Mononuclear cell (primary cell): ENCODE results near the gene IFITM5. TPM values are rescaled to one million over a fixed set of nuclear protein-coding genes. Genes with fewer than 3 reads are reported as not detected.
"Not testable (repeated sequence)": the region's sequence is repeated elsewhere in the genome, so short reads cannot be mapped to it uniquely, and the experiment has no call there.

ENCODE experiments used
- H3K27me3 ChIP-seq: 2 replicates; pipeline ENCODE4 v1.6.0; 2011; ENCODE audit warnings: low read length, control low read depth; ENCODE audit not compliant: insufficient read depth
- H3K4me1 ChIP-seq: 2 replicates; pipeline ENCODE4 v1.5.1; 2011; ENCODE audit warnings: mild to moderate bottlenecking, low read length, control low read depth; ENCODE audit not compliant: insufficient read depth
- H3K4me3 ChIP-seq: 2 replicates; pipeline ENCODE4 v1.5.1; 2011; ENCODE audit warnings: mild to moderate bottlenecking, low read length, moderate library complexity
- H3K9me3 ChIP-seq: 2 replicates; pipeline ENCODE4 v1.5.1; 2011; ENCODE audit warnings: low read depth, mild to moderate bottlenecking, control low read depth, low read length
- total RNA-seq: library from RNA; depleted of rRNA; stranded (reverse); fragments of >200 nt; gene quantifications from one replicate; pipeline ENCODE4 v1.2.3, GENCODE V29; 2012

IFITM5 gene
- total RNA-seq, 1 donor = not detected

DNA sequence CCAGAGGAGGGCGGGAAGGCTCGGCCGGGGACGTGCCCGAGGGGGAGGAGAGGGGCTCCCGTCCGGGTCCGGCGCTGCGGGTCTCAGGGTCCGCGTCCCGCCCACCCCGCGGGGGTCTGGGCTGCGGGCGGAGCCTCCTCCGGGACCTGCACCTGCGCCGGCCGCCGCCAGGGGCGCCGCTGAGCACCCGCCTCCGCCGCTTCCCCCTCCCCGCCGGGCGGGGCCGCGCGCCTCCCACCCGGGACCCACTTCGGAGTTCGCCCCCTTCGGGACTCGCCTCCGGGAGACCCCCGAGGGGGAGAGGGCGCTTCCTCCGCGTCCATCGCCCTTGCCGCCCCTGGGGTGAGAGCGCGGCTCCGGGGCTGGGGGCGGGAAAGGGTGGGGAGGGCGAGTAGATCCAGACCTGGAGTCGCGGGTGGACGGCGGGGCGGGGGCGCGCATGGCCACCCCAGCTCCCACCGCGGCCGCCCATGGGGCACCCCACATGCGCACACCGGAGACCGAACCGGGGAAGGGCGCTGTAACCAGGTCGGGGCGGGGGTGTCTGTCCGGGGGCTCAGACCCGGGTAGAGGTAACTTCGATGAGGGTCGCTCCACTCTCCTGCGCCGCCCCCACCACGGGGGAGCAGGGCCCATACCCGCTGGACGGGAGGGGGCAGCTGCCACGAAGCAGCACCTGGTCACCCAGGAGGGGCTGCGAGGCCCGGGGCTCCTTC is 19.2 kb upstream of the IFITM5 start:
- H3K27me3 ChIP-seq, H3K9me3 ChIP-seq: not testable (repeated sequence)
- Histone ChIP-seq H3K4me3 (peak overlapping the region; percentile 41), H3K4me1 (peaks cover 40% of the 10 kb centered on the region)

DNA sequence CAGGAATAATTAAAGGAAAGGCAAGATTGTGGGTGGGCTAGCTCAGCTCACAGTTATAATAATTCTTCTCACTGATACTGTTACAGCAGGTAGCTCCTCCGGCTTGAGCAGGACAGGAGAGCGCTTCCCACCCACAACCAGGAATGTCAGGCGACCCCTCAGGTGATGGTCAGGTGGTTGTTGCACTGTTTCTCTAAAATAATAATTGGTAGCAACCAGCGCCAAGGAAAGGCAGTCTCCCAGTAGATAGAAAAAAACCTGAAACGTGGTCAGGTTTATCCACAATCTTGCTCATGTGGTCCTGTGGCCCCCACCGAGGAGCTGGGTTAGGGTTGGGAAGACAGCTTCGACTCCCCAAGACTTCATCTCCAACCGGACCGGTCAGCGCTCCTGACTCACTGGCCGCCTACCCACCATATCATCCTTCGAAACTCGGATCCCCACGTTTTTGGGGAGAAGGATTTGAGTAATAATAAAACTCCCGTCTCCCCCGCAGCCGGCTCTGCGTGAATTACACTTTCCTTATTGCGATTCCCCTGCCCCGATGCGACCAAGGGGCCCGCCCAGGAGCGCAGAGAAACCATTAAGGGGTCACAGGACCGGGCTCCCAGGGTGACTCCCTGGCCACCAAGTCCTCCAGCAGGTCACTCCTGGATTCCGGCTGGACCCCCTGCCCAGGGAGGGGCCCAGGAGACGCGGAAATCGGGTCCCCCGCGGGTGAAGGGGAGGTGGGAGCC is 18.5 kb upstream of the IFITM5 start:
- Histone ChIP-seq H3K4me1 (peaks cover 47% of the 10 kb centered on the region), H3K4me3 (peak overlapping the region; percentile 18)
- not testable (repeated sequence) for H3K9me3 ChIP-seq, H3K27me3 ChIP-seq

DNA sequence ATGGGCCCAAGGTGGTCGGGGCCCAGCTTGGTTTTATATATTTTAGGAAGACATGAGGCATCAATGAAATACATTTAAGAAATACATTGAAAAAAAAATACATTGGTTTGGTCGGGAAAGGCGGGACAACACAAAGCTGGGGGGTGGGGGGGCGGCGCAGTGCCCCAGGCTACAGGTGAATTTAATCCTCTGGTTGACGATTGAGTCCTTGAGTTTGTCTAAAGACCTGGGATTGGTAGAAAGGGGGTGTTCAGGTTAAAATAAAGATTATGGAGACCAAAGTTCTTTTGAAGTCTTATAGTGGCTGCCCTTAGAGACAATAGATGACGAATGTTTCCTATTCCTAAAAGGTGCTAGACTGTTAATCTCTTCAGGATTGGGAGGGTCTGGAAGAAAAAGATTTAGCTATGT is 17.6 kb upstream of the IFITM5 start:
- Histone ChIP-seq H3K27me3 (no peaks in the 10 kb centered on the region), H3K4me1 (peaks cover 57% of the 10 kb centered on the region), H3K9me3 (no peaks in the 10 kb centered on the region), H3K4me3 (peak overlapping the region; percentile 80)

DNA sequence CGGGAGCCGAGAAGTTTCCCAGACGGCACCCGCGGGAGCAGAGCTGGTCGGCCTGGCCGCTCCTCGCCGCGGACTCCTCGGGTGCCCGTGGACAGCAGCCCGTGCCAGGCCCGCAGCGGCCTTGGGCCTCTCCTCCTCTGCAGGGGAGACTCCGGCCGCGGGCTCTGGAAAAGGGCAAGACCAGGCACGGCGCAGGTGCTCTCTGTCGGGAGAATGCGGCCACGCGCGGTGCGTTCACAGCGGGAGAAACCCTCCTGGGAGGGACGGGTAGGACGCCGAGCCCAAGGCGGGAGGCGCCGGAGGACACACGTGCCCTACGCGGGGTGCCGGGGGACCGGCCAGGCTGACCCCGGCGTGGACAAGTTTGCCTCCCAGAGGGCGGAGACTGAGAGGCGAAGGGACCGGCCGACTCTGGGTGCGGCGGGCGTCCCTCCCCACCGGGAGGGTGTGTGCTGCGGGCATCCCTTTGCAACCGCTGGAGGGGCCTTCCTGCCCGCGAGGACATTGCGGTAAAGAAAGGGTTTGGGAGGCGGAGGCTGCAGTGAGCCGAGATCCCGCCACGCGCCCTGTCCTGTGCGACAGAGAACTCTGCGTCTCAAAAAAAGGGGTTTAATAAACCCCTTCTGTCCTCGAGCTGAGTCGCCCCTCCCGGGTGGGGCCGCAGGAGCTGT is 16.8 kb upstream of the IFITM5 start:
- no peaks in the 10 kb centered on the region for H3K27me3 ChIP-seq
- no peaks in the 10 kb centered on the region for H3K9me3 ChIP-seq
- H3K4me3 ChIP-seq = peak overlapping the region; percentile 80
- peaks cover 61% of the 10 kb centered on the region for H3K4me1 ChIP-seq

DNA sequence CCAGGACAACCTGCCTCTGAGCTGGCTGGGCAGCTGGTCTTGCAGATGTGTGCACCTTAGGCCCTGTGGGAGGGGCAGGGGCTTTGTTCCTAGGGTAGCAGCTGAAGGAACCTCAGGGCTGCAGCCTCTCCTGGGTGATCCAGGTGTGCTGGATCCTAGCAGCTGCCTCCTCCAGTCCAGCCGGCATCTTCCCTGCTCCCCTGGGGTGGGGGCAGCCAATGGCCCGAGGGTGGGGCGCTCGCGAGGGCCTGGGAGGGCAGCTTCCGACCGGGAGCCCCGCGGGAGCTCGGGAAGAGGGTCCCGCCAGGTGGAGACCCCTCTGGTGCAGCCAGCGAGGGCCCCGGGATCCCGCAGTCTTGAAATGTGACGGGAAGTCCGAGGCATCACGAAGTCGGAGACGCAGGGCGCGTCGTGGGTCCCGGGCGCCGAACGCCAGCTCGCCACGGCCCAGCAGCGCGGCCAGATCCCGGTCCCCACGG is 16.2 kb upstream of the IFITM5 start:
- no peaks in the 10 kb centered on the region for H3K27me3 ChIP-seq
- no peaks in the 10 kb centered on the region for H3K9me3 ChIP-seq
- peaks cover 55% of the 10 kb centered on the region for H3K4me1 ChIP-seq
- H3K4me3 ChIP-seq = peak overlapping the region; percentile 80

DNA sequence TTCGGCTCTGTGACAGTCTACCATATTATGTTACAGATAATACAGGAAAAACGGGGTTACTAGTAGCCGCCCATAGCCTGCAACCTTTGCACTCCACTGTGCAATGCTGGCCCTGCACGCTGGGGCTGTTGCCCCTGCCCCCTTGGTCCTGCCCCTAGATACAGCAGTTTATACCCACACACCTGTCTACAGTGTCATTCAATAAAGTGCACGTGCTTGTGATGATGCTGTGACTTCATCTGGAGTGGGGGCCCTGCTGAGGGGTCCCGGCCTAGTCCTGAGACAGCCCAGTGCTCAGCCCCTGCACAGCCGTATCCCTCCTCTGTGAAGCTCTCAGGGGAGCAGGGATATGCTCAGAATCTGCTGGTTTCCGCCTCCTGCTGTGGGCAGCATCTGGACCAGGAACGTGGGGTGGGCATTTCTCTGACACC is 15.7 kb upstream of the IFITM5 start:
- no peaks in the 10 kb centered on the region for H3K27me3 ChIP-seq
- H3K9me3 ChIP-seq = no peaks in the 10 kb centered on the region
- H3K4me1 ChIP-seq = peaks cover 55% of the 10 kb centered on the region
- H3K4me3 ChIP-seq = peak overlapping the region; percentile 80

DNA sequence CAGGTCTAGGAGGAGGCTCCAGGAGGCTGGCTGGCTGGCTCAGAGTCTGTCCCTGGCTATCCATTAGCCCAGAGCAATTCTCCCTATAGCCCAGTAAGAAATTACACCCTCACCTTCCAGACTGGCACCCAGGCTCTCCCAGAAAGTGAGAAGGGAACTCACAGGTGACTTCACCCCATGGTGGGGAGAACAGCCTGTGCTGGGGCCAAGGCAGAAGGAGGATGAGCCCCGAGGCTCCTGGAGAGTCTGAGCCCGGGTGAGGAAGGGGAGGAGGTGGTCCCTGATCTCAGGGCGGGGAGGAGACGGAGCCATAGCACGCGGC is 15.2 kb upstream of the IFITM5 start:
- H3K9me3 ChIP-seq, H3K27me3 ChIP-seq: not testable (repeated sequence)
- peaks cover 61% of the 10 kb centered on the region for H3K4me1 ChIP-seq
- peak overlapping the region; percentile 80 for H3K4me3 ChIP-seq

GRCh38 chr11:313787-314553 is 14.6 kb upstream of the IFITM5 start, which contains the start of gene IFITM1:
Gene IFITM1 (plus strand): TSS chr11:314040. CDS start chr11:314171, 131 bp downstream.
- H3K4me3 ChIP-seq = peak within 1 kb of the TSS; percentile 80
- H3K27me3 ChIP-seq = no peaks in the 10 kb centered on the region
- H3K9me3 ChIP-seq = no peaks in the 10 kb centered on the region
- H3K4me1 ChIP-seq = peaks cover 66% of the 10 kb centered on the region

DNA sequence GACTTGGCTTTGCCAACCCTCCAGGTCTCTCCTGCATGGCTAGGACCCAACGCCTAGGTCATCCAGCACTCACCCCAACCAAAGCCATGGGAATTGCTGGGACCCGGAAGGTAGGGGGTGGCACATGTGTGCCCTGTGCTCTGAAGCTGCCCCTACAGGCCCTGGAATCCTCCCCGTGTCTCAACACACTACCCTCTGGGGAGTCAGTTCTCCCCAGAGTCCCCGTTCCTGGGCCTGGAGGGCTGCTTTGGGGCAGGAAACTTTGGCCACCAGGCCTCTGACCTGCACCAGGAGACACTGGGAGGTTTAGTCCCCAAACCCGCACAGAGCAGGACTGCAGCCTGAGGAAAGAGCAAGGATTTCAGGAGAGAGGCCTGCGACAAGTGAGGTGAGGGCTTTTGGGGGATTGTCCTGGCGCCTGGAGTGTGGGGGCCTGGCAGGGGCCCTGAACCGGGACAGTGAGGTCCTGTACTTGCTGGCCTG is 14.0 kb upstream of the IFITM5 start:
- peak overlapping the region; percentile 80 for H3K4me3 ChIP-seq
- H3K9me3 ChIP-seq = no peaks in the 10 kb centered on the region
- no peaks in the 10 kb centered on the region for H3K27me3 ChIP-seq
- H3K4me1 ChIP-seq = peaks cover 68% of the 10 kb centered on the region

DNA sequence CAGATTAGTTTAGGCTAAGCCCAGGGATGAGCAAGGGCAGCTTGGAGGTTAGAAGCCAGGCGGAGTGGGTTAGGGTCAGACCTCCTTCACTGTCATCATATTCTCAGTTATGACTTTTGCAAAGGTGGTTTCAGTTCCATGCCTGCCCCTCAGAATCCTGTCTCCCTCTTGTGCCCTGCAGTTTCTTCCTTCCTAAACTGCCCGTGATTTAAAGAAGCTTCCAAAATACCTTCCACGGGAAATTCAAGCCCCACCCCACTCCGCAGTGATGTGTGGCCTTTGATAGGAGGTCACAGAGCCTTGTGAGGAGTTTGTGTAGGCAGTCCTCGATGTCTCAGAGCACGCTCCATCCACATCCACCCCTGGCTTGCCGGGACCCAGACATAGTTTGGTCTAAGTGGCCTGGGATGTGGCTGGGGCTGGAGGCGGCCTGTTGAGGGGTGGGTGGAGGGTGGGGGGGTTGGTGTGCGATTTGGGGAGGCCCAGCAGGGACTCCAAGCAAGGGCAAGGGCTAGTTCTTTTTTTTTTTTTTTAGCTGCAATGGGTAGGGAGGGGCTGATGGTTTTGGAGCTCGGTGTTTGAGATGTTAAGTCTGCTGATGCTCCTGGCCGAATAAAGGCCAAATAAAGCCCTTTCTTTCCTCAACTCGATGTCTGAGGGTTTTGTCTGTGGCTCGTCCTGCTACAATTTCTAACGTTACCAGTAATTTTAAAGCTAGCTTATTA is 12.9 kb upstream of the IFITM5 start:
- H3K27me3 ChIP-seq = no peaks in the 10 kb centered on the region
- peaks cover 66% of the 10 kb centered on the region for H3K4me1 ChIP-seq
- no peaks in the 10 kb centered on the region for H3K9me3 ChIP-seq
- peak overlapping the region; percentile 27 for H3K4me3 ChIP-seq

GRCh38 chr11:311013-311748 is 11.9 kb upstream of the IFITM5 start:
- H3K9me3 ChIP-seq, H3K27me3 ChIP-seq: not testable (repeated sequence)
- Histone ChIP-seq H3K4me3 (peak overlapping the region; percentile 27), H3K4me1 (peaks cover 67% of the 10 kb centered on the region)

DNA sequence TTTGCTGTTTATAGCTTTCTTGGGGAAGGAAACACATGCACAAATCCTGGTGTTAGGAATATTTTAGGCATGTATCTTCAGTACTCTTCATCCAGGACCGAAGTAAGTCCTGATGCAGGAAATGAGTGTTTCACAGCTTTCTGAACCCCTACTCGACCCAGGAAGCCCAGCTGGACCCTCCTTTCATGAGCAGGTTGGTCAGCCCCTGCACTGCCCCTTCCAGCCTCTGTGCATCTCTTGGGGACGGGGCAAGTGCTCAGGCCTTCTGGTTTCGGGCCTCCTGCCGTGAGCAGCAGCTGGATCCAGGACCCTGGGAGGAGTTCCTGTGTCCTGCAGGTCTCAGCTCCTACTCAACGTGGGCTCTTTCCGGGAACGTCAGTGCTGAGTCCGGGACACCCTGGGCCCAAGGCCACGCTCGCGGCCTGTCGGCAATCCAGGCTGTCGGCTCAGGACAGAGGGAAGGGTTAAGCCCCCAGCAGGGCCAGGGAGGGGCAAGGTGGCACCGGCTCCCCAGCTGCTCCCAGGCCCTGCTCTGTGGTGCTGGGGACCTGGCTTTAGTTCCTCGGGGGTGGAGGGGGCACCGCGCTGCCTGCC is 10.8 kb upstream of the IFITM5 start:
- not testable (repeated sequence) for H3K27me3 ChIP-seq, H3K9me3 ChIP-seq
- Histone ChIP-seq H3K4me3 (peak overlapping the region; percentile 48), H3K4me1 (peaks cover 69% of the 10 kb centered on the region)
